HG02678 (cell line): ENCODE measurements around the gene PARVB.

Experiments
- ATAC-seq: cut with Tn5 transposase; IDR thresholded peaks from one replicate; pipeline ENCODE4 v1.9.1; 2021; ENCODE audit warnings: mild to moderate bottlenecking, moderate library complexity; ENCODE audit not compliant: unreplicated experiment

Gene PARVB

DNA sequence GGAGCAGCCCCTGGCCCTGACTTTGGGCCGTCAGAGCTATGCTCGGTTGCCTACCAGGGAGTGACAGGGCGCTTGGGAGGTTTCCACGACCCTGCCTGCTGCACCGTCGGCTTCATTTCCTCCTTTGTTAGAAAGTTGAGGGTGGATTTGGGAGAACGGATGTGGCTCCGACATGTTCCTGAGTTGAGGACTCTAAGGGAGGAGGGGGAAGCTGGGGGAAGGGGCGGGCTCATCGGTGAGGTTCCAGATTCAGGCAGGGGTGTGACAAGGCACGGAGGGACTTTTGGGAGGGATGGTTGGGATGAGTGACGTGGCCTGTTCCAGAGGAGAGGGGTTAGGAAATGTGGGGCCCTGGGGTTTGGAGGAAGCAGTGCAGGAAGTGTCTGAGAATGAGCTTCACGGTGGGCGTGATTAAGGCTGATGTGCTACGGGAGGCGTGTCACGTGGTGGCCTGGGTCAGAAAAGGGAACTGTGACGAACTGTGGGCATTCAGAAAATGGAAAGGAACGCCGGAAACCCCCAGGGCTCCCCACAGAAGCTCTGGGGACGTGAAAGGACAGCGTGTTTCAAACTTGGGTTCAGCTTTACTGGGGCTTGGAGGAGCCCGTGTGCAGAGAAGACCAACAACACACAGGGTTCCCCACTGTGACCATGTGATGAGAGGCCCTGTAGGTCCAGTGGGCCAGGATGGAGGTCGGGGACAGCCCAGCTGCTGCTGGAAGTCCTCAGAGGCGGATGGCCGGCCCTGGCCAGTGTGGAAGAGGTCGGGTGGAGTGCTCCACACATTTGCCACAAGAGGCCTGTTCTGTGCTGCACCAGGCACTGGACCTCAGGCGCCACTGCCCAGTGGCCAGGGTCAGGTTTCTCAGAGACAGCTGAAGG, 2.8 kb downstream of the PARVB start:
- ATAC-seq: peak; percentile 50

DNA sequence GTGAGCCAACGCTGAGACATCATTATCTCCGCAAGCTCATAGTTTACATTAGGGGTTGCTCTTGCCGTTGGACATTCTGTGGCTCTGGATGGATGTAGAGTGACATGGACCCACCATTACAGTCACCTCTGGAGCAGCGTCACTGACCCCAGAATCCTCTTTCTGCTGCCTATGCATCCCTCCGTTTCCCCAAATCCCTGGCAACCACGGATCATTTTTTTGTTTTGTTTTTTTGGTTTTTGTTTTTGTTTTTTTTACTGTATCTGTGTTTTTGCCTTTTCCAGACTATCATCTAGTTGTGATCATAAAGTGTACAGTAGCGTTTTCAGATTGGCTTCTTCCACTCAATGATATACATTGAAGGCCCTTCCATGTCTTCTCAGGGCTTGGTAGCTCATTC, 4.0 kb downstream of the PARVB start:
- ATAC-seq: no peak

DNA sequence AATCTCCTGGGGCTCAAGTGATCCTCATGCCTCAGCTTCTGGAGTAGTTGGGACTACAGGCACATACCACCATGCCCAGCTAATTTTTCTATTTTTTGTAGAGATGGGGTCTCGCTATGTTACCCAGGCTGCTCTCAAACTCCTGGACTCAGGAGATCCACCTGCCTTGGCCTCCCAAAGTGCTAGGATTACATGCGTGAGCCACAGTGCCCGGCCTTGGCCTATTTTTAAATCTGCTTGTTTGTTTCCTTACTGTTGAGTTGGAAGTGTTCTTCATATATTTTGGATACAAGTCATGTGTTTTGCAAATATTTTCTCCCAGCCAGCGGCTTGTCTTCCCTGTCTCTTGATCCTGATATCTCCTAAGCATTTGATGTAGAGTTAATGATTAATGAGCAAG, 5.0 kb downstream of the PARVB start:
- no peak for ATAC-seq

DNA sequence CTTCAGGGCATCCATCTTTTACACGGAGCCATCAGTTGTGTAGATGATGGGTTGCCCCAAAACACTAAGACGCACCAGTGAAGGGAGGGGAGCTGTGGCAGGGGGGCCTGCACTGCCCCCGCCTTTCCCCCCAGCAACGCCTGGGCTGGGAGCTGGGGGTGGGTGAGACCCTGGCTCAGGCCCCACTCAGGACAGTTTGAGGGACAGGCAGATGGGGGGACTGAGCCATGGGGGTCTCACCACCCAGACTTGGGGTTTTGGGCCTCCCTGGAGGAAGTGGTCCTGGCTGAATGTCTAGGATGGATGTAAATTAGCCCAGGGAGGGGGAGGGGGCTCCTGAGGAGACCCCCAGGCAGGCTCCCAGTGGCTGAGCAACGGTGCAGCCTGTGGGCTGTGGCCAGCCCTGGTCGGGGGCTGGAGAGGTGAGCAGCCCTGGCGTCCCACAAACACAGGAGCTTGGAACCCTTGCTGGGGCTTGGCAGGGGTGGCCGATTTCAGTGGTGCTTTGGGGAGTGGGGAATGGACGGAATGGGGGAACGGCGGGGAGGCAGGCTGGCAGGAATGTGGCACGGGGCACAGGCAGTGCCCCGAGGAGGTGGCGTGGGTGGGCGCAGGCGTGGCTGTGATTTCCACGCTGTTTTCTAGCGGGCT, 6.1 kb downstream of the PARVB start:
- ATAC-seq: no peak

DNA sequence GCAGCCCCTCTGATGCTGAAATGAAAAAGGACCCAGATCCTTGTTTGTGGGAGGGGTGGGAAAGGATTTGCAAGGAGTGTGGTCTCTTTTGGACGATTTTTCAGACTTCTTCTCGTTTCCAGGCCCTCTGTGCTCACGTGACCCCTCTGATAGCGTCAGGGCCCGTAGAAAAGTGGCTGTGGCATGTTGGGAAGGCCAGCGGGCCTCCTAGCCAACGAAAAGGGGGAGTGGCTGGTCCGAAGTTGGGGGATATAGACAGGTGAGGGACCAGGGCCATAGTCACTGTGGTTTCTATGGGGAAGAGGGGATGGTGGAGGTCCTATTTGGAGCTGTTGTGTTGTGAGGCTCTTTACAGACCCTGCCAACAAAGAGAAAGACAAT, 6.6 kb downstream of the PARVB start:
- no peak for ATAC-seq

DNA sequence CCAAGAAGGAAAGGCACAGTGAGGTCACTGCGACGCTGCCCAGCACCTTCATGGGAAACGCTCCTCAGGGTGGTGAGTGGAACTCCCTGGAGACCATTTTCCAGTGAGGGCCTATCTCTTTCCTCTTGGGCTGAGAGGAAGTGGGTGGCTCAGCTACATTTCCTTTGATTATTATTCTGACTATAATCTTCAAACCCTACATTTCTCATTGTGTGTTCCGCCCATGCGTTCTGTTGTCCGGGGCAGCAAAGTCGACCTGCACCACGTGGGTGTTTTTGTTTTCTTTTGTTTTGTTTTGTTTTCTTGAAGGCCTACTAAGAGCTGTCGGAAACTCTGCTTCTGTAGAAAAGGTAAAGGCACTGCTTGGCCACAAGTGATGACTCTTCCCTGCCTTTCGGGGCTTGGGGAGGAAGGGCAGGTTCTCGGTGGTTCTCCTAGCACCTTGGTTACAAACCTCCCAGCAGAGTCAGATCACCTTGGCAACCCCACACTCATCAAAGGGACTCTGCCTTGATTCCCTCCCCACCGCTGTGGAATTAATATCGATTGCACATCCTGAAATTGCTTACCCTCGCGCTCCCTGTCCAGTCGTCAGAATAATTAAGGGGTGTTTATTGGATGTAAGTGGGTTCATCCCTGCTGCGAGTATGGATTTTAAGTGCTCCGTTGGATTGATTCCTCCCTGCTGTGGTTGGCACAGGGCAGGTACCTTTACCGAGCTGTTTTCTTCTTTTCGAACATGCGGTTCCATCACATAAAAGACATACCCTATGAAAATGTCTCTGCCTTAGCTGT, 7.3 kb downstream of the PARVB start:
- ATAC-seq: no peak

DNA sequence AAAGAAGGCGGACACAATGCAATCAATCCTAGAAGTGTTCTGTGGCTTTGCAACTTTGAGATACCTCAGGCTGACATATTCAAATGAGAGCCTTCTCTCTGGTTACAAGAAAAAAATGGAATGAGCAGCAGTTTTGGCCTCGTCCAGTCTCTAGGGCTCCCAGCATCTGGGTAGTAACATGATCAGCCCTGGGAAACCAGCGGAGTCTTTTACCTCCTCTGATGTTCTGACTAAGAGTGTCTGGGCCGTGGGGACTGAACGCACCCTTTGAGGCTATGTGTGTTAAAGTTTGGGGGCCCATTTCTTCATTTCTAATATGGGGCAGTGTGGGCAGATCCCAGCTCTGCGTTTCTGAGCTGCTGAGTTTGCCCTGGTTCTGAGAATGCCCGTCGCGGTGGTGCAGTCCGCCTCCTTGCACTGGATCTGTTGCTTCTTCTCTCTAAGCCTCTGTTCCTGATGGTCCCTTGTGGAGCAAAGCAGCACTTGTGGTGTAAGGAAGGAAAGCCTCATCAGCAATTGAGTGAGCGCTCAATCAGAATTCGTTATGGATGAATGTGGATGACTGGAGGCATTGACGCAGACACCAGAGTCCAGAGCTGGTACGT, 8.1 kb downstream of the PARVB start:
- ATAC-seq: no peak

DNA sequence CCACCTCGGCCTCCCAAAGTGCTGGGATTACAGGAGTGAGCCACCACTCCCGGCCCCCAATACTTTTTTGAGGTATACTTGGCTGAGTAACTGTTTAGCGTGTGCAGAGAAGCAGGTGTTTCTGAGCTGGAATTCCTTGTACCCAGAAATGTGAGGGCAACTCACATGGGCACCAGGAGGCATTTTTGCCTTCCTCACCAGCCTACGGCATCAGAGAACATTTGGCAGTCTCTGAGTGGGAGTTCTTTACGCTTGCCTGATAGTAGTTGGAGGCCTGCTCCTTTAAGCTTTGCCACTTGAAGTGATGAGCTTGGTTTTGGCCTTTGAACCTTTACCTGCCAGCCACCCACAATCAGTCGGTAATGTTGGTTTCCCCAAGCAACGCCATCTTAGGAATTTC, 9.2 kb downstream of the PARVB start:
- ATAC-seq: no peak

DNA sequence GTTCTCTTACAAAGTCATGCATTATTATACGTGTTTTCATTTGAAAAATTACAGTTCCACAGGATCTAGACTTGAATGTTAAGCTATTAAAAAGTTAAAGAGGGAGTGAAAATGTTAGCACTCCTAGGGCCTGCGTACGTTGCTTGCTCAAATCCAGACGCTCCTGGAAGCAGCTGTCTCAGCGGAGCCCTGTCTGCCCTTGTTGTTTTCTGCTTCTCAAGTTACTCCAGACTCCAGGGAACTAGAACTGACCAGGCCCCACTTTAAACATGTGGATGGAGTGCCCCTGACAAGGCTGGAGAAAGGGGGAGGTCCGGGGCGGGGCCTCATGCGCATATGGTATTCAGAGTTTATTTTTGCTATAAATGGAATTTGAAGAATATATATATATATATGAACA, 9.6 kb downstream of the PARVB start:
- ATAC-seq: no peak

DNA sequence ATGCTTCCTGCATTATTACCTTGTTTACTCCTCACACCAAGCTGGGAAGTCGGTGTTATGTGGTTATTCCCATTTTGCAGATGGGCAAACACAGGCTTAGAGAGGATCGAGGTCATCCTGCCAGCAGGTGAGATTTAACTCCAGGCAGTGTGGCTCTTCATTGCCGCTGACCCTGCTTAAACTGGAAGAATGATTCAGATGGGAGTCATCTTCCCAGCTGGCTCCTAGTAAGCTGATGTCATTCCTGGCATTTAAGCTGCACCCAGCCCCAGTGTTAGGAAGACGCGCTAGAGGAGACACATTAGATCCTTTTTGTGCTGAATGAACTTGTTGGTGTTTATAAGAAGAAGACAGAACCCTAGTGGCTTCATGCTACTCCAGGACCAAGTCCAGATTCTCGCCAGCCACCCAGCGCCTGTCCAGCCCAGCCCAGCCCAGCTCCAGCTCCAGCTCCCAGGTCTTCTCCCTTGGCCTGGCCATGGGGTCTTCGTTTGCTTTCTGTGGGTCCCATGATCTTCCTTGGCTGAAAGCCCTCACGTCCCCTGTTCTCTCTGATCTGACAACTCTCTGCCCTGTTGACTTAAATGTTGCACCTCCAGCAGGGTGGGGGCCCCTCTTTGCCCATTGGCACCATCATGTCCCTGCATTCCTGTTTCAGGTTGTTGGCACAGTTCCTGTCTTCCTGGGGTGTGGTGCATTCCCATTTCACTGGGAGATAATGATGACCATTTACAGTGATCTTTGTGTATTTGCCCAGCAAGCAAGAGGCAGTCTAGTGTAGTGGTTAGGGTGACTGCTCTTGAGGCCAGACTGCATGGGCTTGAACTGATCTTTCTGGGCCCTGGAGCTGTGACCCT, 13.6 kb downstream of the PARVB start:
- no peak for ATAC-seq

DNA sequence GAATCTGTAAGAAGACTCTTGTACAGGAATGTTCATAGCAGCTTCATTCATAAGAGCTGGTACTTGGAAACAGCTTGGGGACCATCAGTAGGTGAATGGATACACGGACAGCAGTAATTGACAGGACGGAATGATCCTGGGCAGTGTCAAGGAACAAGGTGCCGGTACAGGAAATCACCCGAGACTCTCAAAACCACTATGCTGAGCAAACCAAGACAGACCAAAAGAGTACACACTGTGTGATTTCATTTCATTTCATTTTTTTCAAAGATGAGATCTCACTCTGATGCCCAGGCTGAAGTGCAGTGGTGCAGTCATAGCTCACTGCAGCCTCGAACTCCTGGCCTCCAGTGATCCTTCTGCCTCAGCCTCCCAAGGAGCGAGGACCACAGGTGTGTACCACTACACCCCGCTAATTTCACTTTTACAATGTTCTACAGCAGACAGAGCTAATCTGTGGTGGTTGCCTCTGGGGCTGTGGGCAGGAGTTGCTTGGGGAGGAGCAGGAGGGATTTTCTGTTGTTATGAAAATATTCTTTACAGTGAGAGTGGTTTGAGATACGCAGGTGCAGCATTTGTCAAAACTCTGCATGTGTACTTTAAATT, 15.6 kb downstream of the PARVB start:
- no peak for ATAC-seq

DNA sequence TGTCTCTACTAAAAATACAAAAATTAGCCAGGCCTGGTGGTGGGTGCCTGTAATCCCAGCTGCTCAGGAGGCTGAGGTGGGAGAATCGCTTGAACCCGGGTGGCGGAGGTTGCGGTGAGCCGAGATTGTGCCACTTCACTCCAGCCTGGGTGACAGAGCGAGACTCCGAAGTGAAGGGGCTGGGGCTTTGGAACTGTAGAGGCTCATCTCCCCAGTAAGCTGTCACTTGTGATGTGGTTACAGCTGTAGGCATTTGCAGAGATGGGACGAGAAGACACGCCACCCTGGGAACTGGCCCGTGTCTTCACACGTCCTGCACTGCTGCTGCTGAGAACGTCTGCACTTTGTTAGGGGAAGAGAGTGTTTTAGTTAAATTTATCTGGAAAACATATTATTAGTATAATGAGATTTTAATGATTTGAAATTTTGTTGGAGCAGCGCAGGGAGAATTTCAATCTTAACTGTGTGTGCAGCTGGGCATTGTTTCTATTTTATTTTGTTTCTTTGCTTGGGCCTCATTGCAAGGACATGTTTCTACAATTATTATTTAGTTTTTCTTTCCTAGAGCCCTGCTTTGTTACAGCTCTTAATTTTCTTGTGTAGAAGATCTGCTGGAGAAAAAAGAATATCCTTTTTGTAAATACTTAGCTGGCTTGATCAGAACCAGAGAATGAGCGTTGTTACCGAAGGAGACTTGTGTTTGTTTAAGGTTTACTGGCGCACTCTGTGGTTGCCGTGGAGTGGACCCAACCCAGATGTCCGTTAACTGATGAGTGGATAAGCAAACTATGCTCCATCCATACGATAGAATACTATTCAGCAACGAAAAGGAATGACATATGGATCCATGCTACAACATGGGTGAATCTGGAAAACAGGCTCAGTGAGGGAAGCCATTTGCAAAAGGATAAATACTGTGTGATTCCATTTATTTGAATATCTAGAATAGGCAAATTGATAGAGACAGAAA, 18.4 kb downstream of the PARVB start:
- peak; percentile 70 for ATAC-seq

DNA sequence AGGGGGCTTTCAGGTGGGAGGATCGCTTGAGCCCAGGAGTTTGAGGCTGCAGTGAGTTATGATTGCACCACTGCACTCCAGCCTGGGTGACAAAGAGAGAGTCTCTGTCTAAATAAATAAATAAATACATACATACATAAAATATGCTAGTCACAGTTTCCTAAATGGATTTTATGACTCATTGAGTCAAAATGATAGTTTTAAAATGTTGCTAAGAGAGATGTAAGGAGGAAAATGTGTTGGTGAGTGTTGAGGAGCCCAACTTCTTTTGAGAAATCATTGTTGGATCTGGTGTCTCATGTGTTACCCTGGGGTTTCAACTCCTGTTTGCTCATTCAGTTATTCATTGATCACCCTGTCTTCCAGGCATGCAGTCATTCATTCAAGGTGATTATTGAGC, 21.0 kb downstream of the PARVB start:
- ATAC-seq: no peak

DNA sequence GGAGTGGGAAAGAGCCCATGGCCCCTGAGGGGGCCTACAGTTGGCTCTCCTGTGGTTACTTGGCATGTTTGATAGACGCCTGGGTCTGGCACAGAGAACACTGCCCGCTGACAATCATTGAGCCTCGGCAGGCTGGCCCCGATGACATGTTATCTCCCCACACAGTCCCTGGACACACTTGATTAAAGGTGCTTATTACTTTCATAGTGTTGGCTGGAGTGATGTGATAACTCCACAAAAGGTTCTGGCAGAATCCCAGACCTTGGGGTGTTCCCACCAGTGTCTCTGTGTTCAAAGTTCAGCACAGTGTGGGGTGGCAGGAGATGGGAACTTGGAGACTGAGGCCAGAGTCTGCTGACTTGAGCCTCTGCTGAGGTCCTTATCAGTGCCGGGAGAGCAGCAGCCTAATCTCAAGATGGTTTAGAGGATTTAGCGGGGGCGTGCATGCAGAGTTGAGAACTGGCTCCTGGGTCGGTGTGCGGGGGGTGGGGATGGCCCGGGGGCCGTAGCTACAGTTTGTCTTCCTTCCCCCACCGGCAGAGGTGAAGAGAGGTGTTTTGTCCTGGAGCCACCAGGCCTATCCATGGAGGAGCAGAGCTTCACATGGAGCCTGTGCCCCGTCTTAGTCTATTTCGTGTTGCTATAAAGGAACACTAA, 22.5 kb downstream of the PARVB start:
- no peak for ATAC-seq

DNA sequence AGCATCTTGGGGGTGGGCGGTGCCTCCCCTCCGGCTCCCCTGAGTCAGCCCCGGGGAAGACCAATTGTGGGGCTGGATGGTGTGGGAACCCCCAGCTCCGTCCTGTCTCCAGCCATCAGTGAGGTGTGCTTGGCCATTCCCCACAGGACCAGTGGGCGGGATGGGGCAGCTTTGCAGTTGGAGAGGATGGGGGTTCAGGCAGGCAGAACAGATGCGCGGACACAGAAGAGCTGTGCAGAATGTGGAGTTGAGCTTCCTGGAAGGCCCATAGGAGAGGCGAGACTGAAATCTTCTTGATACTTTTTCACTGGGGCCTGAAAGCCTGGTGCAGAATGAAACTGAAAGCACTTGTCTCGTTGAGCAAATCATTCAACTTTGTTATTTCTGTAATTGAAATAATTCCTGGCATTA, 23.8 kb downstream of the PARVB start:
- ATAC-seq: no peak

DNA sequence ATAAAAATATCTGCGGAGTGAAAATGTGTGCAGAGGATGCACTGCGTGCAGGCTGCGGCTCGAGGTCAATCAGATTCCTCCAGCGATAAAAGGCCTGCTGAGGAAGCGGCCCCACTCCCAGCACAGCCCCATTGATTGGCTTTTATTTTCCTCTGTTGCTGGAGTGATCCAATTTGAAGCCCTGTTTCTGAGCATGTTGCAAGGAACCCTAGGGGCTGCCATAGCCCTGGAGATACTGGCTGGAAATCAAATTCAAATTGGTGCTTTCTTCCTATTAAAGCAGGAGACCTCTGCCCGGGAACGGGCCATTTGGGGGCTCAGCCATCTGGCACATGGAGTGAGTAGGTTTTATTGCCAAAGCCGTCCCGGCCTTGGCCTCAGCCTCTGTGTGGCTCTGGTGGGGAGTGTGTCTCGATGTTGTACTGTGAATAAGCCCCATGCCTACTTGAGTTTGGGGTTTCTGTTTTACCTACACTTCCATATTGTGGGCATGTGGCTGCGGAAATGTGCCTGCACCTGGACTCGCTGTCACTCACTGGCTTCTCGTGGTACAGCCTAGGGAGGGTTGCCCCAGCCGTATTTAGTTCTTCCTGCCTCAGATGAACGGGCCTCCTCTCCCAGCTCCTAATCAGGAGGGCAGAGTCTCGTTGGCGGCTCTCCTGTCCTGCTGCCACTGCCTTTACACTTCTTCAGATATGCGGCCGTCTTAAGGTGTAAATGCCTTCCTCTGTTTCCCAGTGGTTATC, 25.6 kb downstream of the PARVB start:
- no peak for ATAC-seq

DNA sequence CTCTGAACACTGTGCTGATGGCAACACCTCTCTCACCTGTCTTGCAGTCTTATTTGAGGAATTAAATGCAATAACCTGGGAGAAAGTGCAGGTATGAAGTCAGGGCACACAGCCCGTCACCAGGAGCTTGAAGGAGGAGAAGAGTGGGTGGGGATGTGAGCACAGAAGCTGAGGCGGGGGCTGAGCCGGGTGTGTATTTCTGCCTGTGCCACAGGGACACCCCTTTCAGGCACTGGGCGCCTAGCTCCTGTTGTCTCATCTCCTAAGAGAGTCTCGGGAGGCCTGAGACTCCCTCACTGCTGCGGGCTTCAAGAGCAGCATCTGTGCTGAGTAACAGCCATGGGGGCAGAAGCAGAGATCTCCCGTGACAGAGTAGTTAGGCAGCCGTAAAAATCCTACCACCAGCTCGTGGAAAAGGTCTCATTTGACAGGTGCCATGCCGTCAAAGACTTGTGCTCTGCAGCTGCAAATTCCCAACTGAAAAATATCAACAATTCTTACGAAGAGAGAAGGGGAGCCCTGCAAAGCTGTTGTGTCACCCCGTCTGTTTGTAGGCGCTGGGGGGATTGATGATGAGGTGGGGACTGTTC, 26.8 kb downstream of the PARVB start:
- ATAC-seq: no peak
